ENCODE measurements around the gene RNGTT. TPM values are rescaled to one million over a fixed set of nuclear protein-coding genes. Genes with fewer than 3 reads are reported as not detected.
A peak's percentile ranks its signal among the peaks of the same experiment; 100 is the strongest.

The RNGTT gene
- total and polyA plus RNA-seq, 10 of the 15 experiments (the other 5 are each of a cell fraction or from before 2014, with no cell fraction given): 7.7 to 30.4 (median 22.2) TPM

- no peak for TF ChIP-seq PAX5 (IDR thresholded peaks at IDR 0.05; ENCODE audit: borderline replicate concordance, low read depth, low read length)
- TF ChIP-seq MTA2 (IDR thresholded peaks at IDR 0.05; ENCODE audit: low read depth): no peak
- no peak for TF ChIP-seq TBL1XR1 (IDR thresholded peaks at IDR 0.05; ENCODE audit: low read depth, low read length)
- TF ChIP-seq MEF2A (IDR thresholded peaks at IDR 0.05; ENCODE audit: insufficient read depth, low read depth, low read length): no peak
- TF ChIP-seq POLR2A (IDR thresholded peaks at IDR 0.05; ENCODE audit: low read depth, low read length): no peak
- no peak for TF ChIP-seq NFIC (IDR thresholded peaks at IDR 0.05; ENCODE audit: low read depth, low read length)
- TF ChIP-seq NR2C1 (IDR thresholded peaks at IDR 0.05): no peak
Observed at GRCh38 chr6:88663801-88664200, 299.6 kb downstream of the RNGTT start (continued).

- Histone ChIP-seq H3K79me2 (ENCODE audit: control insufficient read depth, insufficient read depth, low read length) (no peaks in the 10 kb centered on the region), H4K20me1 (ENCODE audit: control insufficient read depth, insufficient read depth) (no peaks in the 10 kb centered on the region), H3K9me3 (replicated peaks; ENCODE audit: control insufficient read depth, insufficient read depth, low read length) (peaks cover 63% of the 10 kb centered on the region), H2AFZ (ENCODE audit: control insufficient read depth, low read depth, low read length) (no peak overlapping the region), H3K4me1 (ENCODE audit: control insufficient read depth, insufficient read depth, low read length) (peaks cover 17% of the 10 kb centered on the region), H3K36me3 (ENCODE audit: control insufficient read depth in 2 of 2, insufficient read depth in 2 of 2, low read length in 1 of 2) (peaks cover 7 to 12% of the 10 kb centered on the region in 2 experiments; a peak in 3 of 4 replicates), H3K4me3 (no peak overlapping the region), H3K4me2 (ENCODE audit: control insufficient read depth, insufficient read depth) (no peak overlapping the region), H3K27ac (ENCODE audit: control insufficient read depth, insufficient read depth) (peak overlapping the region; percentile 39), H3K9ac (ENCODE audit: control insufficient read depth, insufficient read depth, low read length) (no peak overlapping the region), H3K27me3 (replicated peaks in 1 of 2; ENCODE audit: control insufficient read depth in 2 of 2, insufficient read depth in 2 of 2, low read length in 1 of 2) (no peaks in the 10 kb centered on the region)
- peak; percentile 63 for DNase-seq (ENCODE audit: low read depth, low spot score)
- intact Hi-C loops (cut with micrococcal nuclease; ENCODE audit: unreplicated experiment) (loop anchor here (1.0 to 2.0 kb wide), 3 partner anchors 12 to 168 kb away; no protein-coding TSS in a partner anchor), in situ Hi-C loops (cut with MboI) (no loop called here)
- WGBS (ENCODE audit: insufficient coverage, insufficient replicate concordance, low lambda C conversion rate, missing lambda C conversion rate): 91% methylated on average over 12 of the region's 12 CpGs
- no peak for FAIRE-seq
- ChIA-PET POLR2A (interaction anchor here (0.9 kb wide), 1 partner anchor 12 kb away, joined by 3 read pairs; no protein-coding TSS in a partner anchor), CTCF (interaction anchor here (1.1 to 1.8 kb wide), 2 partner anchors 11 to 98 kb away, joined by 4 read pairs; no protein-coding TSS in a partner anchor), RAD21 (ENCODE audit: unreplicated experiment) (interaction anchor here (1.1 to 3.0 kb wide), 4 partner anchors 21 to 169 kb away, joined by 3 to 13 read pairs (median 4); no protein-coding TSS in a partner anchor), SMC1A (ENCODE audit: uncharacterized antibody, unreplicated experiment) (interaction anchor here (1.0 to 2.2 kb wide), 7 partner anchors 9 to 75 kb away, joined by 3 to 6 read pairs (median 5); no protein-coding TSS in a partner anchor)
- ATAC-seq: peak; percentile 85
- no TSS peak for BruUV-seq (replicated peaks)
- TF ChIP-seq MYB (IDR thresholded peaks at IDR 0.05; ENCODE audit: borderline replicate concordance, low read depth, low read length): no peak
- TF ChIP-seq IKZF2 (IDR thresholded peaks at IDR 0.05): peak; percentile 7; a peak in 3 of 4 replicates
- TF ChIP-seq STAT3 (IDR thresholded peaks at IDR 0.05; ENCODE audit: low read depth, low read length): no peak
- no peak for TF ChIP-seq TARDBP (IDR thresholded peaks at IDR 0.05; ENCODE audit: borderline replicate concordance)
- TF ChIP-seq NR2C2 (IDR thresholded peaks at IDR 0.05; ENCODE audit: borderline replicate concordance, control insufficient read depth, insufficient read length, low read depth): no peak
- no peak for TF ChIP-seq ZNF622 (IDR thresholded peaks at IDR 0.05)
- TF ChIP-seq RUNX3 (IDR thresholded peaks at IDR 0.05; ENCODE audit: low read length): peak; percentile 67
- peak; percentile 44; the same call in 1 of the 2 replicates for TF ChIP-seq ZNF217 (IDR thresholded peaks at IDR 0.05)
- 0 out of 2 replicates have a peak, but pooled peaks have one; percentile 23 for TF ChIP-seq IRF4 (IDR thresholded peaks at IDR 0.05; ENCODE audit: low read depth, low read length)
- no peak for TF ChIP-seq USF2 (IDR thresholded peaks at IDR 0.05; ENCODE audit: borderline replicate concordance, low read depth, low read length)
- TF ChIP-seq, protein P1, sequence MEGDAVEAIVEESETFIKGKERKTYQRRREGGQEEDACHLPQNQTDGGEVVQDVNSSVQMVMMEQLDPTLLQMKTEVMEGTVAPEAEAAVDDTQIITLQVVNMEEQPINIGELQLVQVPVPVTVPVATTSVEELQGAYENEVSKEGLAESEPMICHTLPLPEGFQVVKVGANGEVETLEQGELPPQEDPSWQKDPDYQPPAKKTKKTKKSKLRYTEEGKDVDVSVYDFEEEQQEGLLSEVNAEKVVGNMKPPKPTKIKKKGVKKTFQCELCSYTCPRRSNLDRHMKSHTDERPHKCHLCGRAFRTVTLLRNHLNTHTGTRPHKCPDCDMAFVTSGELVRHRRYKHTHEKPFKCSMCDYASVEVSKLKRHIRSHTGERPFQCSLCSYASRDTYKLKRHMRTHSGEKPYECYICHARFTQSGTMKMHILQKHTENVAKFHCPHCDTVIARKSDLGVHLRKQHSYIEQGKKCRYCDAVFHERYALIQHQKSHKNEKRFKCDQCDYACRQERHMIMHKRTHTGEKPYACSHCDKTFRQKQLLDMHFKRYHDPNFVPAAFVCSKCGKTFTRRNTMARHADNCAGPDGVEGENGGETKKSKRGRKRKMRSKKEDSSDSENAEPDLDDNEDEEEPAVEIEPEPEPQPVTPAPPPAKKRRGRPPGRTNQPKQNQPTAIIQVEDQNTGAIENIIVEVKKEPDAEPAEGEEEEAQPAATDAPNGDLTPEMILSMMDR (IDR thresholded peaks at IDR 0.05 in 2 of 3, conservative IDR thresholded peaks at IDR 0.05 in 1 of 3; ENCODE audit: control insufficient read depth in 2 of 3, extremely low read depth in 1 of 3, insufficient read depth in 1 of 3, low read depth in 3 of 3, low read length in 3 of 3): no peak
- TF ChIP-seq, protein P2, sequence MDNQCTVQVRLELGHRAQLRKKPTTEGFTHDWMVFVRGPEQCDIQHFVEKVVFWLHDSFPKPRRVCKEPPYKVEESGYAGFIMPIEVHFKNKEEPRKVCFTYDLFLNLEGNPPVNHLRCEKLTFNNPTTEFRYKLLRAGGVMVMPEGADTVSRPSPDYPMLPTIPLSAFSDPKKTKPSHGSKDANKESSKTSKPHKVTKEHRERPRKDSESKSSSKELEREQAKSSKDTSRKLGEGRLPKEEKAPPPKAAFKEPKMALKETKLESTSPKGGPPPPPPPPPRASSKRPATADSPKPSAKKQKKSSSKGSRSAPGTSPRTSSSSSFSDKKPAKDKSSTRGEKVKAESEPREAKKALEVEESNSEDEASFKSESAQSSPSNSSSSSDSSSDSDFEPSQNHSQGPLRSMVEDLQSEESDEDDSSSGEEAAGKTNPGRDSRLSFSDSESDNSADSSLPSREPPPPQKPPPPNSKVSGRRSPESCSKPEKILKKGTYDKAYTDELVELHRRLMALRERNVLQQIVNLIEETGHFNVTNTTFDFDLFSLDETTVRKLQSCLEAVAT (IDR thresholded peaks at IDR 0.05): peak; percentile 80
- no peak for TF ChIP-seq SRF (IDR thresholded peaks at IDR 0.05; ENCODE audit: low read depth in 2 of 2, low read length in 2 of 2)
- TF ChIP-seq ZSCAN29 (IDR thresholded peaks at IDR 0.05): no peak
Observed at GRCh38 chr6:88662653-88663174, 300.7 kb downstream of the RNGTT start.
